ENCODE data around the gene CGN. TPM values are rescaled to one million over a fixed set of nuclear protein-coding genes. Genes with fewer than 3 reads are reported as not detected.

Gene CGN
- total RNA-seq, 4 donors from 2014 or later, result 33.6 to 71.0 (median 44.6) TPM

- TF ChIP-seq, protein P1, sequence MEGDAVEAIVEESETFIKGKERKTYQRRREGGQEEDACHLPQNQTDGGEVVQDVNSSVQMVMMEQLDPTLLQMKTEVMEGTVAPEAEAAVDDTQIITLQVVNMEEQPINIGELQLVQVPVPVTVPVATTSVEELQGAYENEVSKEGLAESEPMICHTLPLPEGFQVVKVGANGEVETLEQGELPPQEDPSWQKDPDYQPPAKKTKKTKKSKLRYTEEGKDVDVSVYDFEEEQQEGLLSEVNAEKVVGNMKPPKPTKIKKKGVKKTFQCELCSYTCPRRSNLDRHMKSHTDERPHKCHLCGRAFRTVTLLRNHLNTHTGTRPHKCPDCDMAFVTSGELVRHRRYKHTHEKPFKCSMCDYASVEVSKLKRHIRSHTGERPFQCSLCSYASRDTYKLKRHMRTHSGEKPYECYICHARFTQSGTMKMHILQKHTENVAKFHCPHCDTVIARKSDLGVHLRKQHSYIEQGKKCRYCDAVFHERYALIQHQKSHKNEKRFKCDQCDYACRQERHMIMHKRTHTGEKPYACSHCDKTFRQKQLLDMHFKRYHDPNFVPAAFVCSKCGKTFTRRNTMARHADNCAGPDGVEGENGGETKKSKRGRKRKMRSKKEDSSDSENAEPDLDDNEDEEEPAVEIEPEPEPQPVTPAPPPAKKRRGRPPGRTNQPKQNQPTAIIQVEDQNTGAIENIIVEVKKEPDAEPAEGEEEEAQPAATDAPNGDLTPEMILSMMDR (IDR thresholded peaks at IDR 0.05), result no peak
- no peak for TF ChIP-seq POLR2A (IDR thresholded peaks at IDR 0.05)
- intact Hi-C loops (cut with DNase I; ENCODE audit: low total_unique reads), result no loop called here
- DNase-seq (ENCODE audit: low spot score in 2 of 2), result no peak
- WGBS, 2 donors, result 53 to 68% methylated on average over 1 of the region's 1 CpG
- H3K4me3 ChIP-seq (ENCODE audit: low read depth, poor library complexity, severe bottlenecking), result no peak overlapping the region
These were observed 59.6 kb downstream of the CGN start for GRCh38 chr1:151570819-151571218.

- TF ChIP-seq, protein P1 (IDR thresholded peaks at IDR 0.05), result no peak
- no peak for TF ChIP-seq POLR2A (IDR thresholded peaks at IDR 0.05)
- intact Hi-C loops (cut with DNase I; ENCODE audit: low total_unique reads), result no loop called here
- H3K4me3 ChIP-seq (ENCODE audit: low read depth, poor library complexity, severe bottlenecking), result no peak overlapping the region
- peak in 1 of 2 donors; percentile 54 for DNase-seq (ENCODE audit: low spot score in 2 of 2)
- 50 to 57% methylated on average over 12 of the region's 12 CpGs for WGBS, 2 donors
These were observed 63.7 kb downstream of the CGN start for GRCh38 chr1:151574575-151575529.

DNA sequence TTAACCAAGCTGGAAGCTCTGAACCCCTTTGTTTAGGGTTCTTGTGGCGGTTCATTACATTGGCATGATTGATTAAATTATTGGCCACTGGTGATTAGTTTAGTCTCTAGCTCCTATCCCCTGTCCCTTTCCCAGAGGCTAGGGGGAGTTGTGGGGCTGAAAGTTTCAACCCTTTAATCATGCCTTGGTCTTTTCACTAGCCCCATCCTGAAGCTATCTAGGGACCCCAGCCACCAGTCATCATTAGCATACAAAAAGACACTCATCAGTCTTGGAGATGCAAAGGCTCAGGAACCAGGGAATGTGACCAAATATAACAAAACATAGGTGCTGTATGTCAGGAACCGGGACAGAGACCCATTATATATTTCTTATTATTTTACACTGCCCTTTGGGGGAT is 66.0 kb downstream of the CGN start:
- TF ChIP-seq, protein P1 (IDR thresholded peaks at IDR 0.05), result no peak
- WGBS, 2 donors, result 94 to 100% methylated on average over 2 of the region's 2 CpGs
- intact Hi-C loops (cut with DNase I; ENCODE audit: low total_unique reads), result no loop called here
- no peak for DNase-seq (ENCODE audit: low spot score in 2 of 2)
- no peak overlapping the region for H3K4me3 ChIP-seq (ENCODE audit: low read depth, poor library complexity, severe bottlenecking)

DNA sequence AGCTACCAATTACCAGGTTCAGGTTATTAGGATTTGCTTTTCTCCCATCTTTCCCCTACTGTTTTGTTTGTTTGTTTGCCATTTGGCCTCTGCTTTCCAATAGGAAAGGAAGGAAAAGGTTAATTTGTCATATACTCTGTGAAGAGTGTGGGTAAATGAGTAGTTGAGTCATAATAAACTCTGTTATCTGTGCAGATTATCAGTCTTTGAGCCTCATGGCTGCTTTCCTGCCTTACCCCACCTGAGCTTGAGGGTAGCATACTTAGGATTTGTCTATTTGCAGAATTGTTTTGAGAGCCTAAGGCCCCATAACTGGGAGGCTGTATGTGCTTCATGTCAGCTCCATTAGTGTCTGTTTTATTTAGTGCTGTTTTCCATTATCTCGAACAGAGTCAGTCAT is 67.8 kb downstream of the CGN start:
- intact Hi-C loops (cut with DNase I; ENCODE audit: low total_unique reads), result no loop called here
- whole genome bisulfite sequencing, 2 donors, result 50 to 57% methylated on average over 1 of the region's 1 CpG

DNA sequence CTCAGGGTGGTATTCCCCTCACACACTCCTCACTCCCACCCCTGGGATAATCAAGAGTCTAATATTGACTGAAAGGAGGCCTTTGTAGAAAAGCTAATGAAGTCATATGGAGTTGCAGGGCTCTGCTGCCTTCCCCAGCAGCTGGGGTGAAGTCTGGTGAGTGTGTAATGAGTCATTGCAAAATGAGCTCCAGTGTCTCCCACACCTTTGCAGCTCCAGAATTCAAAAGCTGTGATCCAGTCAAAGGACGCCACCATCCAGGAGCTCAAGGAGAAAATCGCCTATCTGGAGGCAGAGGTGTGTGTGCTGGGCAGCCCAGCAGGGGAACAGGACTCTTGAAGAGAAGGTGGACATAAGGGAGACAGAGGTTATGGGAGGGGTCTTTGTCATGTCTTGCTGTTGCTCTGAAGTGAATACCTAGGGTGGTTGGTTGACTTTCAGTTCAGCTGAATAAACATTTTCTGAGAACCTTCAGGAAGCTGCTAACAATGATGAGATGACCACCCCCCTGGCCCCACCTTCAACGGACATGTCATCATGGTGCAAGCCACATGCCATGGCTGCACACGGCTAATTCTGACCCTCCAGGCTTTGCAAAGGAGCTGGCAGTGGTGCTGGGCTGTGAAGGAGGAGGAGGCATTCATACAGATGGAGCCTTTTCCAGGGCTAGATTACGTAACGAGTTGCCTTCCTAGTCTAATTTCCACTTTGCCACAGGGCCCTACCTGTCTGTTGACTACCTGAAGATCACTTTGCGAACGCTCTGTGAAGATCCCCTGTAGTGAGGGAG is 68.4 kb downstream of the CGN start:
- TF ChIP-seq, protein P1 (IDR thresholded peaks at IDR 0.05), result no peak
- TF ChIP-seq POLR2A (IDR thresholded peaks at IDR 0.05), result no peak
- no peak for DNase-seq (ENCODE audit: low spot score in 2 of 2)
- no peak overlapping the region for H3K4me3 ChIP-seq (ENCODE audit: low read depth, poor library complexity, severe bottlenecking)
- intact Hi-C loops (cut with DNase I; ENCODE audit: low total_unique reads), result no loop called here
- 50 to 67% methylated on average over 8 of the region's 8 CpGs for whole genome bisulfite sequencing, 2 donors

More for the DNA sequence above, 67.8 kb downstream of the CGN start:
- TF ChIP-seq, protein P1 (IDR thresholded peaks at IDR 0.05), result no peak
- TF ChIP-seq POLR2A (IDR thresholded peaks at IDR 0.05), result no peak
- no peak overlapping the region for H3K4me3 ChIP-seq (ENCODE audit: low read depth, poor library complexity, severe bottlenecking)
- DNase-seq (ENCODE audit: low spot score in 2 of 2), result no peak
